Astrocyte of the spinal cord (primary cell): ENCODE data around the gene UBE2G2.

Experiments
- DNase-seq: peaks from one replicate; pipeline ENCODE4 v3.0.0; 2011; ENCODE audit warnings: low read depth, low spot score
- H3K4me3 ChIP-seq: 2 replicates; pipeline ENCODE4 v1.5.1; 2011; ENCODE audit warnings: low read depth, mild to moderate bottlenecking, low read length, moderate library complexity
- CTCF ChIP-seq: IDR thresholded peaks from 2 replicates; pipeline ENCODE4 v1.5.1; 2012; ENCODE audit warnings: low read depth, mild to moderate bottlenecking, low read length, inconsistent platforms
- in situ Hi-C: cut with HindIII; loops from 2 replicates; pipeline ENCODE4 v1.10.0; 2017; ENCODE audit warnings: low sequenced_read_pairs

Gene UBE2G2

DNA sequence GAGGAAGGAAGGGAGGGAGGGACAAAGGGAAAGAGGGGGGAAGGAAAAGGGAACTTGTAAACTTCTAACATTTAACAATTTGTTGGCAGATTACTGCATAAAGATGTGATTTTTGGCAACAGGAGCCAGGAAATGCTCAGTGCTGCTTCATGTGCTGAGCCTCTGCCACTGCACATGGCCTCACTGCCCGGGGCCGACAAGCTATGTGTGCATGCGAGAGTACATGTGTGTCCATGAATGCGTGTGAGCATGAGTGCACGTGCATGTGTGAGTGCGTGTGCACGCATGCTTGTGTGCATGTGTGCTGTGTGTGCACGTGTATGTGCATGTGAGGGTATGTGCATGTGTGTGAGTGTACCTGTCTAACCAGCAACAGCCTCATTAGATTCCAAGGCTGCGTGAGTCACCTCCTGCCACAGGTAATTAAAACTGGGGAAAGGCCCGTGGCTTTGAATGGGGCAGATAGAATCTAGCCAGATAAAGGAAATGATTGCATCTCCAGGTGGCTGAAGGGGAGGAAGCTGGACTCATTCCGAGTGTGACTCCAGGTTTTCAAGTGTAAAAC, 48.9 kb downstream of the UBE2G2 start:
- no peak for DNase-seq
- in situ Hi-C loops = no loop called here
- H3K4me3 ChIP-seq = no peak overlapping the region
- TF ChIP-seq CTCF = no peak

DNA sequence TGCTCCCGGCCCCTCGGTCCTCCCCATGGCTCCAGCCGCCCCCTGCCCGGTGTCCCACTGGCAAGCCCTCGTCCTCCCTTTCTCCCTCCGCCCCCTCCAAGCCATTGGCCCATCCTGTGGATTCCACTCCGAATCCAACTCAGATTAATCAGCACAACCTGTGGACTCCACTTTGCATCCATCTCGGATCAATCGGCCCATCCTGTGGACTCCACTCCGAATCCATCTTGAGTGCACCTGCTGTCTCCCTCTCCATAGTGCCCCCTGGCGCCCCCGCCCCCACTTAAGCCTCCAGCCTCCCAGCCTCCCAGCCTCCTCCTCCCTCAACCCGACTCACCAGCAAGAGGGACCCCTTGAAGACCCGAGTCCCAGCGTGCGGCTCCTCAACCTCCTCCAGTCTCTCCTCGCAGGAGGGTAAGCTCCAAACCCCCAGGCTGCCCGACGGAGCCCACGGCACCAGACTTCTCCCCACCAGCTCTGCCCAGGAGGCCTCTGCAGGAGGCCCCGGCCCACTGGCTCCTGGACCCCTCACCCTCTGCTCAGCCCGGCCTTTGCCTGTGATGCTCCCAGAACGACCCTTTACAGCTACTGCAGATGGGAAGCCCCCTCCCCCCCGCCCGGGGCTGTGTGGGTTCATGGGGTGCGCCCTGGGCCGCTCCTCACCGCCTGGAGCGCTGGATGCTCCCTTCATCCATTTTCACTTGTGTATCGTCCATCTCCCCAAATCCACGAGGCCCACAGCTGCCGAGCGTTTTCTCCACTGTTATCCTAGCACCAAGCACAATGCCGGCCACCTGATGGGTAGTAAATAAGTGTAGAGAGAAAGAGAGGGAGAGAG, 49.6 kb downstream of the UBE2G2 start:
- no peak overlapping the region for H3K4me3 ChIP-seq
- TF ChIP-seq CTCF = no peak
- DNase-seq = no peak
- in situ Hi-C loops = no loop called here

GRCh38 chr21:44751186-44751798, 50.3 kb downstream of the UBE2G2 start:
- TF ChIP-seq CTCF = no peak
- no peak overlapping the region for H3K4me3 ChIP-seq
- in situ Hi-C loops = no loop called here
- DNase-seq = no peak

DNA sequence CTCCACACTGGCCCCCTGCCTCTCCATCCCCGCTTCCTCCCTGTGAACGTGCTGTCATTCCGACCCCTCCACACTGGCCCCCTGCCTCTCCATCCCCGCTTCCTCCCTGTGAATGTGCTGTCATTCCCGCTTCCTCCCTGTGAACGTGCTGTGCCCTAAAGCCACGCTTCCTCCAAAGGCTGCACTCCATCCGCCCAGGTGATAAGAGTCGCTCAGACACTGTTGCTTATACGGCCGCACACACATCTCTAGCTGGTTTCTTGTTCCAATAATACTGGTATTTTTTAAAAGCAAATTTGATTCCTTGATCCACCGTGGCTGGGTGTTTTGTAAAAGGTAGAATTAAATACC, 51.0 kb downstream of the UBE2G2 start:
- DNase-seq = no peak
- TF ChIP-seq CTCF = no peak
- in situ Hi-C loops = no loop called here
- H3K4me3 ChIP-seq = no peak overlapping the region

DNA sequence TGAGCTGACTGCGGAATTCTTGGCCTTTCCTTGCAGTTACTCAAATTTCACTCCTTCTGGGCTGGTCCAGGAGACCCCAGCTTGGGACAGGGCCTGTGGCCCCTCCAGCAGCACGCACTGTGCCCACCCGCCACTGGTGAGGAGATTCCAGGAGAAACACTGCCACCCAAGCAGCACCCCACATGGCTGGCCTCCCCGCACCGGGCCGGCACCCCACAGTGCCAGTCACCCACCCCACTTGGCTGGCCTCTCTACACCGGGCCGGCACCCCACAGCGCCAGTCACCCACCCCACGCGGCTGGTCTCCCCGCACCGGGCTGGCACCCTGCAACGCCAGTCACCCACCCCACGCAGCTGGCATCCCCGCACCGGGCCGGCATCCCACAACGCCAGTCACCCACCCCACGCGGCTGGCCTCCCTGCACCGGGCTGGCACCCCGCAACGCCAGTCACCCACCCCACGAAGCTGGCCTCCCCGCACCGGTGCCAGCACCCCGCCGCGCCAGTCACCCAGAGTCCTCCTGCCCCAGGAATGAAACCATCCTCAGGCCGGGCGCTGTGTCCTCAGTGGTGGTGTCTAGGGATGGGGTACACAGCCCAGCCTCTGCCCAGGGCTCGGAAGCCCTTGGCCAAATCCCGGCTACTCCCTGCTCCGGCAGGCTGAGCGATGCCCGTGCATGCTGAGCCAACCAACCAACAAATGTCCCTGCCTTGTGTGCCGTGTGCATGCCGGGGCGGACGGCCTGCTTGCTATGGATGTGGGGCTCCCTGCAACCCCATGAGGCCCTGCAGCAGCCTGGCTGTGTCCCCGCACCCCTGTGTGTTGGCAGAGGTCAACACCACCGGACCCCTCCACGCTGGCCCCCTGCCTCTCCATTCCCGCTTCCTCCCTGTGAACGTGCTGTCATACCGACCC, 51.6 kb downstream of the UBE2G2 start:
- no peak overlapping the region for H3K4me3 ChIP-seq
- DNase-seq = no peak
- in situ Hi-C loops = no loop called here
- no peak for TF ChIP-seq CTCF

- no peak overlapping the region for H3K4me3 ChIP-seq
- DNase-seq = no peak
- in situ Hi-C loops = no loop called here
- no peak for TF ChIP-seq CTCF
Measured at GRCh38 chr21:44749116-44749758, 52.4 kb downstream of the UBE2G2 start.
